HepG2 (cell line): ENCODE measurements around the gene PACS1. TPM values are rescaled to one million over a fixed set of nuclear protein-coding genes. Genes with fewer than 3 reads are reported as not detected.

Experiments used
- GATAD1 ChIP-seq: IDR thresholded peaks from 2 replicates; pipeline ENCODE4 v1.6.1; 2016; ENCODE audit warnings: missing genetic modification reagents, missing compliant biosample characterization
- TFAP4 ChIP-seq: sonication (generic); IDR thresholded peaks from 2 replicates; pipeline ENCODE4 v1.6.1; 2016; ENCODE audit warnings: low read depth, borderline replicate concordance
- polyA plus RNA-seq, 8 experiments: library from polyadenylated mRNA; depleted of rRNA in 3 of 8; stranded (reverse) in 7 of 8; unstranded in 1 of 8; fragments of >200 nt; fragmentation: Illumina TruSeq in 4 of 8; extraction: Trizol in 4 of 8; gene quantifications; 2 replicates each; pipeline versions ENCODE4 v1.2.1 to v1.2.3, GENCODE V29; 2011 to 2016; ENCODE audit warnings: low read depth in 4 of 8, missing spikeins in 1 of 8, mixed read lengths in 1 of 8; ENCODE audit not compliant: insufficient read depth in 1 of 8
- total RNA-seq, 5 experiments: library from RNA; depleted of rRNA; stranded (reverse); fragments of >200 nt; fragmentation: Illumina TruSeq; extraction: Trizol; gene quantifications; 2 replicates each; pipeline ENCODE4 v1.2.3, GENCODE V29; 2016; ENCODE audit warnings: low read depth in 1 of 5
- TF ChIP-seq, protein P1 (sequence below): sonication (generic); formaldehyde crosslinking; IDR thresholded peaks from 2 replicates; pipeline ENCODE4 v1.5.0; 2020; ENCODE audit warnings: mild to moderate bottlenecking, missing genetic modification reagents, borderline replicate concordance
- TF ChIP-seq, protein P2 (sequence below): sonication (generic); formaldehyde crosslinking; IDR thresholded peaks from 2 replicates; pipeline ENCODE4 v1.5.1; 2020; ENCODE audit warnings: missing genetic modification reagents, mild to moderate bottlenecking, borderline replicate concordance

Gene PACS1
- total and polyA plus RNA-seq, 2 of the 13 experiments (the other 11 are each of a cell fraction or from before 2014, with no cell fraction given): 7.6 to 8.6 TPM

DNA sequence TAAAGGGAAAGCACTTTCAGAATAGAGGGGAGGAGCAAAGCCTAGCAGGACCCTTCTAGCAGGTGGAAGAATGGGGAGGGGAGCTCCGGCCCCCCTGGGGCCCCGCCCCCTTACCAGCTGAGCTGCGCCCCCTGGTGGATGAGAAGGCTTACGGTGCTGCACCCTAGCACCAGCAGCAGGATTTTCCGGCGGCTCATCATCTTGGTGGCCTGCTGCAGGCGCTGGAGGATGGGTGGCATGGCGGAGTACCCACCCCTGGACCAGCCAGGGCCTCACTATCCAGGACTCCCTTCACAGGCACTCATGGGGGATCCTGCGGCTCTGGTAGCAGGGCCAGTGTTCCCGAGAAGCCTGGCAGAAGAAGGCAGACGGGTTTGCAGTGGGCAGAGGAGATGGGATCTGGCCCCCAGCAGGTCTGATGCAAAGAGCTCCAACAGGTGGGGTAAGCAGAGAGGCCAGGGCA lies 24.9 kb upstream of the PACS1 start (continued):
- TF ChIP-seq, protein P1, sequence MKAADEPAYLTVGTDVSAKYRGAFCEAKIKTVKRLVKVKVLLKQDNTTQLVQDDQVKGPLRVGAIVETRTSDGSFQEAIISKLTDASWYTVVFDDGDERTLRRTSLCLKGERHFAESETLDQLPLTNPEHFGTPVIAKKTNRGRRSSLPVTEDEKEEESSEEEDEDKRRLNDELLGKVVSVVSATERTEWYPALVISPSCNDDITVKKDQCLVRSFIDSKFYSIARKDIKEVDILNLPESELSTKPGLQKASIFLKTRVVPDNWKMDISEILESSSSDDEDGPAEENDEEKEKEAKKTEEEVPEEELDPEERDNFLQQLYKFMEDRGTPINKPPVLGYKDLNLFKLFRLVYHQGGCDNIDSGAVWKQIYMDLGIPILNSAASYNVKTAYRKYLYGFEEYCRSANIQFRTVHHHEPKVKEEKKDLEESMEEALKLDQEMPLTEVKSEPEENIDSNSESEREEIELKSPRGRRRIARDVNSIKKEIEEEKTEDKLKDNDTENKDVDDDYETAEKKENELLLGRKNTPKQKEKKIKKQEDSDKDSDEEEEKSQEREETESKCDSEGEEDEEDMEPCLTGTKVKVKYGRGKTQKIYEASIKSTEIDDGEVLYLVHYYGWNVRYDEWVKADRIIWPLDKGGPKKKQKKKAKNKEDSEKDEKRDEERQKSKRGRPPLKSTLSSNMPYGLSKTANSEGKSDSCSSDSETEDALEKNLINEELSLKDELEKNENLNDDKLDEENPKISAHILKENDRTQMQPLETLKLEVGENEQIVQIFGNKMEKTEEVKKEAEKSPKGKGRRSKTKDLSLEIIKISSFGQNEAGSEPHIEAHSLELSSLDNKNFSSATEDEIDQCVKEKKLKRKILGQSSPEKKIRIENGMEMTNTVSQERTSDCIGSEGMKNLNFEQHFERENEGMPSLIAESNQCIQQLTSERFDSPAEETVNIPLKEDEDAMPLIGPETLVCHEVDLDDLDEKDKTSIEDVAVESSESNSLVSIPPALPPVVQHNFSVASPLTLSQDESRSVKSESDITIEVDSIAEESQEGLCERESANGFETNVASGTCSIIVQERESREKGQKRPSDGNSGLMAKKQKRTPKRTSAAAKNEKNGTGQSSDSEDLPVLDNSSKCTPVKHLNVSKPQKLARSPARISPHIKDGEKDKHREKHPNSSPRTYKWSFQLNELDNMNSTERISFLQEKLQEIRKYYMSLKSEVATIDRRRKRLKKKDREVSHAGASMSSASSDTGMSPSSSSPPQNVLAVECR (CRISPR knock-in tag): no peak; the same call in 1 of the 2 replicates
- TF ChIP-seq GATAD1 (CRISPR knock-in tag): no peak
- TF ChIP-seq, protein P2, sequence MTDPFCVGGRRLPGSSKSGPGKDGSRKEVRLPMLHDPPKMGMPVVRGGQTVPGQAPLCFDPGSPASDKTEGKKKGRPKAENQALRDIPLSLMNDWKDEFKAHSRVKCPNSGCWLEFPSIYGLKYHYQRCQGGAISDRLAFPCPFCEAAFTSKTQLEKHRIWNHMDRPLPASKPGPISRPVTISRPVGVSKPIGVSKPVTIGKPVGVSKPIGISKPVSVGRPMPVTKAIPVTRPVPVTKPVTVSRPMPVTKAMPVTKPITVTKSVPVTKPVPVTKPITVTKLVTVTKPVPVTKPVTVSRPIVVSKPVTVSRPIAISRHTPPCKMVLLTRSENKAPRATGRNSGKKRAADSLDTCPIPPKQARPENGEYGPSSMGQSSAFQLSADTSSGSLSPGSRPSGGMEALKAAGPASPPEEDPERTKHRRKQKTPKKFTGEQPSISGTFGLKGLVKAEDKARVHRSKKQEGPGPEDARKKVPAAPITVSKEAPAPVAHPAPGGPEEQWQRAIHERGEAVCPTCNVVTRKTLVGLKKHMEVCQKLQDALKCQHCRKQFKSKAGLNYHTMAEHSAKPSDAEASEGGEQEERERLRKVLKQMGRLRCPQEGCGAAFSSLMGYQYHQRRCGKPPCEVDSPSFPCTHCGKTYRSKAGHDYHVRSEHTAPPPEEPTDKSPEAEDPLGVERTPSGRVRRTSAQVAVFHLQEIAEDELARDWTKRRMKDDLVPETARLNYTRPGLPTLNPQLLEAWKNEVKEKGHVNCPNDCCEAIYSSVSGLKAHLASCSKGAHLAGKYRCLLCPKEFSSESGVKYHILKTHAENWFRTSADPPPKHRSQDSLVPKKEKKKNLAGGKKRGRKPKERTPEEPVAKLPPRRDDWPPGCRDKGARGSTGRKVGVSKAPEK: no peak
- peak; percentile 89 for TF ChIP-seq TFAP4
